GM18873 (cell line): ENCODE results near the gene E2F2.

Experiments used
- ATAC-seq: cut with Tn5 transposase; IDR thresholded peaks from one replicate; pipeline ENCODE4 v1.9.1; 2021; ENCODE audit warnings: mild to moderate bottlenecking, moderate library complexity, moderate number of reproducible peaks; ENCODE audit not compliant: unreplicated experiment, low FRiP score

E2F2 gene

GRCh38 chr1:23492132-23492720 is 38.8 kb downstream of the E2F2 start:
- no peak for ATAC-seq

- ATAC-seq, result no peak
Measured at GRCh38 chr1:23489842-23490241, 41.2 kb downstream of the E2F2 start.

DNA sequence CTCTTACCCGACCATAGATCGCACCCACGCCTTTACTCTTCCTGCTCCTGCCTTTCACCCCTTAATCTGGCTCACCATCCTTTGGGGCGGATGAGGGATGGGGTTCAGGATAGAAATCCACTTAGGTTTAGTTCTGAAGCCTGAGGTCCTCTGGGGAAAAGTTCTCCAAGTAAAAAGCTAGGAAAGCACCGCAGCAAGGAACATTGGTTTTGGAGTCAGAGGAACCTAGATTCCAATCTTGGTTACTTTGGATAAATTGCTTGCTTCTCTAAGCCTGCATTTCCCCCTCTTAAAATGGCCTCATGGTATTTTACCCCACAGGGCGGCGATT is 46.1 kb downstream of the E2F2 start:
- ATAC-seq, result no peak

- no peak for ATAC-seq
Measured at GRCh38 chr1:23484253-23485001, 46.6 kb downstream of the E2F2 start.

DNA sequence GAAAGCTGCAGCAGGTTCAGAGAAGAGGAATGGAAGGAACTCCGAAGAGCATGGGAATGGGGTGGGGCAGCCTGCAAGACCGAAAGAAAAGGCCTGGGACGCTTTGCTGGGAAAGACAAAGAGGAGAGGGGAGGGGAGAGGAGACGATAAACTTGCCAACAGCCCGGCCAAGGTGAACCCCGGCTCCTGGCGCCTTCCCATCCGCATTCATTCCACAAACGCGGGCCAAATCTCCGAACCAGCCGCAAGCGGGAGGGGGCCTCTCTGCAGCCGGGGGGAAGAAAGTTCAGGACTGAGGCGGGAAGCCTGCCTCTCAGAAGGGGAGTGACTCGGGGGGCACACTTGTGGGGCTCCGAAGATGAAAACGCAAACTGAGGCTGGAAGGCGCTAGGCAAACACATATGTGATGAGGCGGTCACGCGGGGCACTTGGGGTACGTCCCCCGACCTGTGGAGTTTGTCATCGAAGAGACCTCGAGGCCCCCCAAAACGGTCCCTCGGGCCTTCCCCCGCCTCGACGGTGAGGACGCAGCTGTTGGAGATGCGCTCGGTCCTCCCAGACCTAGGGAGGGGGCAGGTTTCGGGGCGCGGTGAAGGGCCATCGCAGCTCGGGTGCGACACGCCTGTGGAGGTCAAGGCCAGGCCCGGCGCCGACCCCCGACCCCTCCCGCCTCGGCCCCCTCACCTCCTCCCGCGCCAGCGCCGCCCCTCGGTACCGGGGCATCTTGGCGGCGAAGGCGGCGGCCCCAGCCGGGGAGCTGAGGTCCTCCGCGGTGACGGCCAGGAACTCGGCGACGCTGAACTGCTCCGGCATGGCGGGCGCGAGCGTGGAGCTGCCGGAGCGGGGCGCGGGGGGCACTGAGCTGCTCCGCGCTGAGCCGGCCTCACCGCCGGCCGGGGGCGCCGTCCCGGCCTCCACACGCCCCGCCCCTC is 47.4 kb downstream of the E2F2 start, which contains the start of gene ASAP3:
ASAP3 (minus strand) TSS at position 859 of the 932 bp plus-strand sequence; CDS start at position 813, 46 bp downstream.
- no peak for ATAC-seq

- ATAC-seq, result no peak
Measured at GRCh38 chr1:23481904-23482303, 49.1 kb downstream of the E2F2 start.

DNA sequence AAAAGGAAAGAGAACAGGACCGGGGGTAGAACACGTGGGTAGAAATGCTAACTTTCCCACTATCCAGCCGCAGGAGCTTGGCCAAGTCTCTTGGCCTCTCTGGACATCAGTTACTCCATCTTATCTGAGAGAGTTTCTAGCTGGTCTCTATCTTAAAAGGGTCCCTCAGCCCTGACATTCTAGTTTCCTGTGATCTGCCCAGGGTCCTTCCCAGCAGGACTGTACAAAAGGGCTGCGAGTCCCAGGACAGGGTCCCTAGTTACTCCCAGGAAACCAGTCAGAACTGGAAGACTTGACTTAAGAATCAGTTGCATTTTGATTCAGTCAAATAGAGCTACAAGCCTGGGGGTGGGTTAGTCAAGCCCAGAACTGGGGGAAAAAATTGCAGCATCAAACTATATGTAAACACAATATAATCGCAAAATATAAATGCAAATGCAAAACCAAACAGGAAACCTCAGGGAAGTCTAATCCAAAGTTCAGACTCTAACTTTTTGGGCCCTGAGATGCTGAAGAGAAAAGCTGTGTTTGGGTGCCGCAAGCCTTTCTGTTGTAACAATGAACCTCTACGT is 49.9 kb downstream of the E2F2 start:
- ATAC-seq, result no peak

DNA sequence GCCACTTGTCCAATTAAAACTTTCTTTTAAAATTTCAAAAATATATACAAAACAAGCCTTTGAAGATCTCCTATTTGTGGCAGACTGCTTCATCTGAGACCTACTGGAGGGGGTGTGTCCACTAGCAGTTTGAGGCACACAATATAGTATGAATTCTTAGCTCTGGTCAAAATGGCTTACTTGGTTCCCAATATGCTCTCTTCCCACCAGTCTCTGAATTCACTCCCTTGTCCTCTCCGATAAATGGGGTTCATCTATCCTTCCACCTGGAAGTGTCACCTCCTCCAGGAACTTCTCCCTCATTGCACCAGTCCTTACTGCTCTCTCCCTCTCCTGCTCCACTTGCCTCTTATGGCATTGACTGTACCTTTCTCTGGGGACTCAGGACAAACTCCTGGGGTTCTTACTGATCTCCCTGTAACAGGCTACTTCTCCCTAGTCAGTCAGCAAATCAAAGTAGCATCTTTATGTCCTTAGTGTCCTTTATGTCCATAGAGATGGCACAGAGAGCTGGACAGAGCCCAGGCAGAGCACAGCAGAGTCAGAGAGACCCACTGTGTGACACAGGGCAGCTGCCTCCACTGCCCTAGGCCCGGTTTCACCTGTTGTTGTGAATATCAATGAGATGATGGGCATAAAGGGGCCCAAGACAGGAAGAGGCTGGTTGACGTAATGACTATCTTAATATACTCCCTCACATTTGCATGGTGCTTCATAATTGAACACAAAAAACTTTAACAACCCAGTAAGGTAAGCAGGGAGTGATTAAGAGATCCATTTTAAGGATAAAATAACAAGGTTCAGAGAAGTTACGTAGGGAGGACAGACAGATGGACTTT is 50.6 kb downstream of the E2F2 start:
- no peak for ATAC-seq

- no peak for ATAC-seq
Measured at GRCh38 chr1:23479666-23479941, 51.4 kb downstream of the E2F2 start.

DNA sequence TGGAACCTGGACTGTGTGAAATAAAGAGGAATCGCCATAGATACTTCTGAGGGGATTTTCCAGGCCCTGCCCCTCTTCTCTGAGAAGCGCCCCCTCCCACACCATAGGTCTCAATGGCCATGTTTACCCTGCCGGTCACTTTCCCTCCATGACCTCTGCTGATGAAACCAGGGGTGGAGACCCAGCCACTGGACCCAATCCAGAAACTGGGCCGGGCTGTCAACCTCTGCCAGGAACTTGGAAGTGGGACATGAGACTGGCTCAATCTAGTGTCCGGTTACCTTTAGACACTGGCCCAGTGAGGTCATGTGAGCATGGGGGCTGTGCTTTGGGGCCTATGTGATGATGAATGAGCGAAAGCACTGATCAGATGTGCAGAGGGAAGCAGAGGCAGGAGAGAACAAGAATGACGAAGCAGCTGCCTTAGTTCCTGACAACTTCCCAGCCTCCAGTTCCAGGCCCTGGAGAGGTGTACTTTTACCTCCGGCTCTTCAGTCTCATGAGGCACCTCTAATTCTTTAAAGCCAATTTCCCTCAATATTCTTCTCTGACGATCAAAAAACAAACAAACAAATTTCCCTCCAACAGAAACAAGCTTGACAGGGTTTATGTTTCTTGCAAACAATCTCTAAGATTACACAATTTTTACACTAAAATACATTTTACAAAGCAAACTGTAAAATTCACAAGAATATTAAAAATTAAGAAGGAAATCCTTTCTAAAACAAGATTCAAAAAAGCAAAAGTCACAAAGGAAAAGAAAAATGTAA is 52.0 kb downstream of the E2F2 start:
- ATAC-seq, result no peak

DNA sequence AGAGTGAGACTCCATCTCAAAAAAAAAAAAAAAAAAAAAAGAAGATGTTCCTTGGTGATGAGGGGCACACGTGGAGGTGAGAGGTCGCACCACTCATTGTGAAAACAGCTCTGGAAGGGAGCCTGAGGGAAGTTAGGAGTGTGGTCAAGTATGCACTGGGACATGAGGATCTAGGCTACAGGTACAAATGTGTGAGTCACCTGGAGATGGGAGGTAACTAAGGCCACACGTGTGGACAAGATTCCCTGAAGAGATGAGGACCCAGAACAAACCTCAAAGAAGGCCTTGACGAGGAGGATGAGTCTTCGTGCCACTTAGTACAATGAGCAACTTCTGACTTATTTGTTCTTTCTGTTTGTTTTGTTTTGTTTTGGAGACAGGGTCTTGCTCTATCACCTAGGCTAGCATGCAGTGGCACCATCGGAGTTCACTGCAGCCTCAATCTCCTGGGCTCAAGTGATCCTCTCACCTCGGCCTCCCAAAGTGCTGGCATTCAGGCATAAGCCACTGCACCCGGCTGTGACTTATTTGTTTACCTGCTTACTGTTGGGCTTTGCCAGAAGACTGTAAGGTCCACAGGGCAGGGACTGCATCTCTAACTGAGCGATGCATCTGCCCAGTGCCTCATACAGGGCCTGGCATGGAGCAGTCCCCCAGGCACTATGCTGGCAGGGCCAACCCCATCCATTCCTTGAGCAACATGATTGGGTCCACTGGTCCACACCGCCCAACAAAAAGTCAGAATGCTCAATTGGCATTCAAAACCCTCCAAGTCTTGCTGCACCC is 53.5 kb downstream of the E2F2 start:
- no peak for ATAC-seq

DNA sequence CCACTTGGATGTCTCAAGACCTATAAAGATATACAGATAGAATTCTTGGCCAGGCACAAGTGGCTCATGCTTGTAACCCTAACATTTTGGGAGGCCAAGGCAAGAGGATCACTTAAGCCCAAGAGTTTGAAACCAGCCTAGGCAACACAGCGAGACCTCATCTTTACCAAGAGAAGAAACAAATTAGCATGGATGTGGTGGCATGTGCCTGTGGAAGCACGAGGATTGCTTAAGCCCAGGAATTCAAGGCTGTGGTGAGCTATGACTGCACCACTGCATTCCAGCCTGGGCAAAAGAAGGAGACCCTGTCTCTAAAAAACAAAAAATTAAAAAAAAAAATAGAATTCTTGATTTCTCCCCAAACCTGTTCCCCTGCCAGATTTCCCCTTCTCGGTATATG is 55.4 kb downstream of the E2F2 start:
- no peak for ATAC-seq

DNA sequence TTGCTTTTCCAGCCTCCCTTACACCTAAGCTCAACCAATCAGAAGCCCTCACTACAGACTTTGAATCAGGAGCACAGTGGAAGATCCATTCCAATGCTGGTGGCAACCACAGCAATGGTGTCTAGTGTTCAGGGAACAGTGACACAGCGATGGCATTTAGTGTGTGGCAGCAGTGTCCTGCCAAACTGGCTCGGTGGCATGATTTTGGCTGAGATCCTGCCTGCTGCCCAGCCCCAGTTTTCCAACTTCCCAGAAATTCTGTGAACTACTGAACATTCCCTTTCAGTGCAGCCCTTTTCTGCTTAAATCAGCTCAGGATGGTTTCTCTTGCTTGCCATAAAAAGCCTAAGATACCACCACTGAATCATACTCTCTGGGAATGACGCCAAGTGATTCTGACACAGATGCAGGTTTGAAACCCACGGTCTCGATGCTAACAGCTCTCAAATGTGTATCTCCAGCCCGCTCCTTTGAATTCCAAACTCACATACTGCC is 55.9 kb downstream of the E2F2 start:
- ATAC-seq, result no peak

DNA sequence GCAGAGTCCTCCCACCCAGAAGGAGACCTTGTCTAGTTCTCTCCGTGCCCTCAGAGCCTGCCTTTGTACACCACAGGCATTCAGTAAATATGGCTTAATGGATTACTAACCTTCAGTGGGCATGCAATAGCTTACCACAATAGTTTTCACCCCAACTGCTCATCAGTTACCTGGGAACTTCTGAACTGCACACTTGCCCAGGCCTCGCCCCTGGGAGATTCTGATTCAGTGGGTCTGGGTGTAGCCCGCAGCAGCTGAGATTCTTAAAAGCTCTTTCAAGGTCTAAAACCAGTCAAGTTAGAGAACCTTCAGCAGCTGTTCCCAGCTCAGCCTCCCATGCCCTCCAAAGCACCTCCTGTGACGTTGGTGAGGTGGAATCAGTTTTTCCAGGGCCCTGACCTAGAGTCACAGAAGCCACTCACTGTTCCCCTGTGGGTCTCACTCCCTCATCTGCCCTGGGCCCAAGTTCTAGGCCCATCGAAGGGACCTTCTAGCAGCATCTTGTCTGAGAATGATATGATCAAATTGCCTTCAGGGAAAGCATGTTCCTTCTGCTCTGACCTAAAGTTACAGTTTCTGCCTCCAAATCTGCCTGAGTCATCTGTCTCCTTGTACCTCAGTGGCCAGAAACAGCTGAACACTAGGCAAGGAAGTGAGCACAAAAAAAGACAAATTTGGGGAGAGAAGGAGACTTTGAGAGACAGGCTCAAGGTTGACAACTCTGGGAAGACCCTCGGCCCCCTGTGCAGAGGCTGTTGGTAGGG is 57.8 kb downstream of the E2F2 start:
- ATAC-seq, result no peak

- no peak for ATAC-seq
Measured at GRCh38 chr1:23472351-23473036, 58.5 kb downstream of the E2F2 start.

DNA sequence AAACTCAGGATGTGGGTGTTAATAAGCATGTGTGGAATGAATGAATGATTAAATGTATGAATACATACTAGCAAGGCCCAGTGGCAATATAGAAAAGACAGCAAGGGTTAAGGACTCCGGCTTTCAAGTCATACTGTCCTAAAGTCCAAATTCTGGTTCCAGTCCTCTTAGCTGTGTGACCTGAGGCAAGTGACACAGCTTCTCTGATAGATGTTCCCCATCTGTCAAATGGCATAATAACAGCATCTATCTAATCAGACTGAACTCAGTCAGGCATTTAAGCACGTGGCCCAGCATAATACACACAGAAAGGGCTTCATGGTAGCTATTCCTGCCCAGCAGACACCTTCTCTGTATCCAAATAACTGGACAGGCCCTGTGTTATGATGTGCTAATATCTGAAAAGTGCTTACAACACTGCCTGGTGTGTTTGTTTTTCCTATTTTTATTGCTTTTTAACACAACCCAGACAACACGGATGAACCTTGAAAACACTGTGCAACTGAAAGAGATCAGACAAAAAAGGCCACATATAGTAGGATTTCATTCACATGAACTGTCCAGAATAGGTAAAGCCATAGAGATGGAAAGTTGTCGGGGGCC is 59.5 kb downstream of the E2F2 start:
- no peak for ATAC-seq
